CD14-positive monocyte (primary cell): ENCODE data around the gene USP30. TPM values are rescaled to one million over a fixed set of nuclear protein-coding genes. Genes with fewer than 3 reads are reported as not detected.
A peak's percentile ranks its signal among the peaks of the same experiment; 100 is the strongest.

Experiments used
- DNase-seq, 3 donors: peaks; one replicate each; pipeline ENCODE4 v3.0.0-alpha.2; 2011 to 2022
- H2AFZ ChIP-seq: 2 replicates; pipeline ENCODE4 v1.6.0; 2012; ENCODE audit warnings: mild to moderate bottlenecking, low read depth, low read length, inconsistent platforms; ENCODE audit not compliant: insufficient read depth, poor library complexity, severe bottlenecking
- H3K27ac ChIP-seq, 2 donors: 1 replicate in 1 of 2; 2 replicates in 1 of 2; pipeline ENCODE4 v1.5.1; 2012 to 2013; ENCODE audit warnings: low read length in 2 of 2, control low read depth in 1 of 2, inconsistent platforms in 1 of 2, low read depth in 1 of 2, mild to moderate bottlenecking in 1 of 2
- H3K27me3 ChIP-seq, 2 donors: one replicate each; pipeline versions ENCODE4 v1.6.0 to v1.6.1; 2011 to 2013; ENCODE audit warnings: low read length in 2 of 2; ENCODE audit not compliant: control insufficient read depth in 2 of 2, insufficient read depth in 2 of 2
- H3K36me3 ChIP-seq, 2 donors: replicated peaks in 1 of 2; 1 replicate in 1 of 2; 2 replicates in 1 of 2; pipeline versions ENCODE4 v1.5.1 to v1.6.1; 2012 to 2013; ENCODE audit warnings: low read length in 2 of 2, control low read depth in 1 of 2, inconsistent platforms in 1 of 2, mild to moderate bottlenecking in 1 of 2; ENCODE audit not compliant: insufficient read depth in 2 of 2, control insufficient read depth in 1 of 2
- H3K4me1 ChIP-seq, 2 donors: 1 replicate in 1 of 2; 2 replicates in 1 of 2; pipeline versions ENCODE4 v1.5.1 to v1.6.1; 2012 to 2013; ENCODE audit warnings: low read length in 2 of 2, control low read depth in 1 of 2, inconsistent platforms in 1 of 2, mild to moderate bottlenecking in 1 of 2, moderate library complexity in 1 of 2; ENCODE audit not compliant: insufficient read depth in 2 of 2, control insufficient read depth in 1 of 2
- H3K4me2 ChIP-seq: replicated peaks from 2 replicates; pipeline ENCODE3; 2012; ENCODE audit warnings: low read length, moderate library complexity, mild to moderate bottlenecking; ENCODE audit not compliant: poor library complexity, severe bottlenecking; ENCODE audit errors: extremely low read depth
- H3K4me3 ChIP-seq, 3 experiments: fragments of 200-600 bp in 1 of 3; sonication (generic) in 1 of 3; replicated peaks in 1 of 3; 1 replicate in 2 of 3; 2 replicates in 1 of 3; pipeline ENCODE4 v1.5.1; 2011 to 2013; ENCODE audit warnings: low read length in 3 of 3, mild to moderate bottlenecking in 3 of 3, control low read depth in 2 of 3, low read depth in 2 of 3, inconsistent platforms in 1 of 3, moderate library complexity in 1 of 3
- H3K79me2 ChIP-seq: 2 replicates; pipeline ENCODE4 v1.6.0; 2012; ENCODE audit warnings: mild to moderate bottlenecking, control low read depth, inconsistent platforms, low read length, moderate library complexity; ENCODE audit not compliant: insufficient read depth
- H3K9ac ChIP-seq: 2 replicates; pipeline ENCODE4 v1.6.0; 2017; ENCODE audit warnings: low read length, mild to moderate bottlenecking; ENCODE audit not compliant: insufficient read depth, poor library complexity, severe bottlenecking
- H3K9me3 ChIP-seq, 2 donors: replicated peaks in 1 of 2; 1 replicate in 1 of 2; 2 replicates in 1 of 2; pipeline versions ENCODE4 v1.5.1 to v1.6.1; 2012 to 2013; ENCODE audit warnings: low read length in 2 of 2, control low read depth in 1 of 2; ENCODE audit not compliant: control insufficient read depth in 1 of 2, insufficient read depth in 1 of 2
- H4K20me1 ChIP-seq: 2 replicates; pipeline ENCODE4 v1.6.0; 2012; ENCODE audit warnings: mild to moderate bottlenecking, low read length, control low read depth, moderate library complexity; ENCODE audit not compliant: insufficient read depth
- H3K27ac Mint-ChIP-seq, 7 donors: one replicate each; pipeline ENCODE4 v1.8.0; 2020; ENCODE audit warnings: mild to moderate bottlenecking in 7 of 7, mixed read lengths in 7 of 7, moderate library complexity in 6 of 7, inconsistent platforms in 2 of 7
- H3K27me3 Mint-ChIP-seq, 3 donors: one replicate each; pipeline ENCODE4 v1.8.0; 2021 to 2022; ENCODE audit warnings: low read depth in 3 of 3, mild to moderate bottlenecking in 3 of 3, mixed read lengths in 3 of 3, moderate library complexity in 3 of 3, inconsistent platforms in 1 of 3
- H3K36me3 Mint-ChIP-seq, 2 donors: one replicate each; pipeline ENCODE4 v1.8.0; 2020; ENCODE audit warnings: mixed read lengths in 2 of 2, inconsistent platforms in 1 of 2, mild to moderate bottlenecking in 1 of 2
- H3K4me1 Mint-ChIP-seq: one replicate; pipeline ENCODE4 v1.8.0; 2020; ENCODE audit warnings: mild to moderate bottlenecking, mixed read lengths
- H3K4me3 Mint-ChIP-seq, 2 donors: one replicate each; pipeline ENCODE4 v1.8.0; 2020; ENCODE audit warnings: mild to moderate bottlenecking in 2 of 2, mixed read lengths in 2 of 2, moderate library complexity in 1 of 2
- H3K9me3 Mint-ChIP-seq, 7 donors: one replicate each; pipeline ENCODE4 v1.8.0; 2020 to 2022; ENCODE audit warnings: mixed read lengths in 7 of 7, mild to moderate bottlenecking in 6 of 7, moderate library complexity in 6 of 7, inconsistent platforms in 2 of 7
- CTCF ChIP-seq: fragments of 200-600 bp; IDR thresholded peaks from one replicate; pipeline ENCODE4 v1.8.0; 2022; ENCODE audit warnings: antibody characterized with exemption, mild to moderate bottlenecking
- WGBS: methylation state at CpG from one replicate; pipeline ENCODE4 v1.1.5; 2013; ENCODE audit warnings: missing lambda C conversion rate; ENCODE audit not compliant: insufficient coverage; 5-methylcytosine and 5-hydroxymethylcytosine counted together
- intact Hi-C, 2 donors: fragments of 100-400 bp; cut with micrococcal nuclease; formaldehyde crosslinking; loops; one replicate each; pipeline versions ENCODE4 v1.15.0 to v1.15.1; 2023
- polyA plus RNA-seq, 3 donors: library from polyadenylated mRNA; depleted of rRNA in 1 of 3; unstranded in 2 of 3; stranded (reverse) in 1 of 3; fragments of 300-500 nt in 2 of 3; fragments of >200 nt in 1 of 3; fragmentation: Illumina TruSeq in 2 of 3; gene quantifications; 1 replicate in 2 of 3; 2 replicates in 1 of 3; pipeline ENCODE4 v1.2.3, GENCODE V29; 2012 to 2021

The USP30 gene
- polyA plus RNA-seq, 3 donors = 4.5 to 8.2 (median 6.8) TPM

DNA sequence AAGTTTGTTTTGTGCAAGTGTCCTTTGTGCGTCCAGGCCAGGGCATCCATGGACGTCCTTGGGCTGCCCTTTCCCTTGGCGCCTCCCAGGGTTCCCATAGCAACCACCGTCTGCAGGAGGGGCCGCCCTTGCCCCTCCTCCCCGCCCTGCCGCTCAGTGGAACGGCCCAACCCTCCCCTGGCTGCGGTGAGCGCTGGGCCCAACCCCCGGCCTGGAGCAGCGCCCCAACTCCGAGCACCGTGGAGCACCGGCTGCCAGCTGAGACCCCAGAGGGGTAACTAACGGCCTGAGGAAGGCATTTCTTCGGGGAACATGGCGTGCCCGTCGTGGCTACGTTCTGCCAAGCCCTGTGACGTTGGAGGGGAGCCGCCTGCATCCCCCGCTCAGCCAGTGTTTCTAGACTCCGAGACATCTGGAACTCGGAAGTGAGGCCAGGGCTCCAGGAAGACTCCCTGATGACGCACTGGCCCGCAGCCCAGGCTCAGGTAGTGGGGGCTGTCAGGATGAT is 58.7 kb downstream of the USP30 start:
- Histone ChIP-seq H3K27ac (peak overlapping the region; percentile 41 to 61), H3K9me3 (no peaks in the 10 kb centered on the region), H3K9ac (peak overlapping the region; percentile 59), H3K4me2 (peak overlapping the region; percentile 70), H4K20me1 (no peaks in the 10 kb centered on the region), H3K79me2 (no peaks in the 10 kb centered on the region), H3K4me3 (peak overlapping the region; percentile 36 to 72 (median 54)), H3K4me1 (peaks cover 6 to 10% of the 10 kb centered on the region in 2 donors), H3K27me3 (no peaks in the 10 kb centered on the region), H3K36me3 (peaks cover 0 to 13% of the 10 kb centered on the region in 2 donors), H2AFZ (peak overlapping the region; percentile 80)
- Mint-ChIP-seq H3K4me1 (peaks cover 18% of the 10 kb centered on the region), H3K27ac (peak overlapping the region; percentile 30 to 89 (median 64)), H3K27me3 (peaks cover 0 to 2% (median 1%) of the 10 kb centered on the region in 3 donors), H3K36me3 (peaks cover 12 to 17% of the 10 kb centered on the region in 2 donors), H3K9me3 (peaks cover 0 to 1% (median 0%) of the 10 kb centered on the region in 7 donors), H3K4me3 (peak overlapping the region; percentile 79 to 87)
- TF ChIP-seq CTCF = no peak
- peak; percentile 38 to 55 (median 50) for DNase-seq
- 13% methylated on average over 27 of the region's 28 CpGs for WGBS
- intact Hi-C loops = loop anchor here (5.0 kb wide), 2 partner anchors 281 to 286 kb away; no protein-coding TSS in a partner anchor

- H3K4me2 ChIP-seq = no peak overlapping the region
- WGBS = 78% methylated on average over 2 of the region's 11 CpGs
- no peak for TF ChIP-seq CTCF
- Mint-ChIP-seq H3K9me3 (peaks cover 0 to 1% (median 0%) of the 10 kb centered on the region in 7 donors), H3K27ac (peak overlapping the region in 2 of 7 donors; percentile 51 to 64), H3K36me3 (peaks cover 6 to 13% of the 10 kb centered on the region in 2 donors), H3K4me3 (no peak overlapping the region), H3K27me3 (peaks cover 0 to 3% (median 2%) of the 10 kb centered on the region in 3 donors), H3K4me1 (peaks cover 22% of the 10 kb centered on the region)
- H3K27me3 ChIP-seq = no peaks in the 10 kb centered on the region
- H3K4me1 ChIP-seq = peaks cover 6 to 12% of the 10 kb centered on the region in 2 donors
- no peak for DNase-seq
- no peaks in the 10 kb centered on the region for H4K20me1 ChIP-seq
- no peak overlapping the region for H2AFZ ChIP-seq
- H3K36me3 ChIP-seq = peaks cover 0 to 10% of the 10 kb centered on the region in 2 donors
- H3K9me3 ChIP-seq = no peaks in the 10 kb centered on the region
- H3K27ac ChIP-seq = no peak overlapping the region
- no peaks in the 10 kb centered on the region for H3K79me2 ChIP-seq
- no peak overlapping the region for H3K4me3 ChIP-seq
- H3K9ac ChIP-seq = no peak overlapping the region
- intact Hi-C loops = loop anchor here (5.0 kb wide), 2 partner anchors 279 to 284 kb away; no protein-coding TSS in a partner anchor
These were observed 60.5 kb downstream of the USP30 start for GRCh38 chr12:109112720-109113465.
